ENCODE measurements around the gene TRIM38. TPM values are rescaled to one million over a fixed set of nuclear protein-coding genes. Genes with fewer than 3 reads are reported as not detected.
A peak's percentile ranks its signal among the peaks of the same experiment; 100 is the strongest.

The TRIM38 gene
- total and polyA plus RNA-seq, 2 of the 13 experiments (the other 11 are each of a cell fraction or from before 2014, with no cell fraction given), result 2.5 to 3.1 TPM

GRCh38 chr6:26031595-26032339, 69.2 kb downstream of the TRIM38 start (continued):
- TF ChIP-seq PREB (CRISPR knock-in tag; IDR thresholded peaks at IDR 0.05), result peak; percentile 57; the same call in 1 of the 2 replicates
- TF ChIP-seq ZNF20 (CRISPR knock-in tag; IDR thresholded peaks at IDR 0.05), result no peak
- no peak for TF ChIP-seq THAP8 (CRISPR knock-in tag; IDR thresholded peaks at IDR 0.05; ENCODE audit: borderline replicate concordance)
- TF ChIP-seq CCAR2 (optimal IDR thresholded peaks at IDR 0.05; ENCODE audit: low read depth, low read length), result no peak
- TF ChIP-seq E2F2 (CRISPR knock-in tag; IDR thresholded peaks at IDR 0.05; ENCODE audit: borderline replicate concordance), result peak; percentile 89; the same call in 1 of the 2 replicates
- TF ChIP-seq NONO (IDR thresholded peaks at IDR 0.05), result no peak
- TF ChIP-seq NONO (CRISPR knock-in tag; conservative IDR thresholded peaks at IDR 0.05), result peak; percentile 75
- peak; percentile 95 for TF ChIP-seq HNRNPLL (IDR thresholded peaks at IDR 0.05; ENCODE audit: low read depth, low read length, poor library complexity, severe bottlenecking)
- peak; percentile 47; the same call in 1 of the 2 replicates for TF ChIP-seq SNAPC2 (CRISPR knock-in tag; IDR thresholded peaks at IDR 0.05)
- peak; percentile 99 for TF ChIP-seq POLR2G (IDR thresholded peaks at IDR 0.05; ENCODE audit: low read depth, low read length)
- TF ChIP-seq ZNF672 (CRISPR knock-in tag; IDR thresholded peaks at IDR 0.05), result peak; percentile 70; the same call in 1 of the 2 replicates
- TF ChIP-seq MEF2D (CRISPR knock-in tag; IDR thresholded peaks at IDR 0.05), result 0 out of 2 replicates have a peak, but pooled peaks have one; percentile 72
- TF ChIP-seq ZNF205 (CRISPR knock-in tag; IDR thresholded peaks at IDR 0.05), result no peak
- TF ChIP-seq, protein P1, sequence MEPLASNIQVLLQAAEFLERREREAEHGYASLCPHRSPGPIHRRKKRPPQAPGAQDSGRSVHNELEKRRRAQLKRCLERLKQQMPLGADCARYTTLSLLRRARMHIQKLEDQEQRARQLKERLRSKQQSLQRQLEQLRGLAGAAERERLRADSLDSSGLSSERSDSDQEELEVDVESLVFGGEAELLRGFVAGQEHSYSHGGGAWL (CRISPR knock-in tag; IDR thresholded peaks at IDR 0.05), result peak; percentile 77; the same call in 1 of the 2 replicates
- peak; percentile 71 for TF ChIP-seq KMT2B (CRISPR knock-in tag; IDR thresholded peaks at IDR 0.05)
- TF ChIP-seq ZSCAN5A (CRISPR knock-in tag; IDR thresholded peaks at IDR 0.05; ENCODE audit: borderline replicate concordance), result no peak
- peak; percentile 86; the same call in 1 of the 2 replicates for TF ChIP-seq ZNF816 (CRISPR knock-in tag; IDR thresholded peaks at IDR 0.05; ENCODE audit: borderline replicate concordance)
- peak; percentile 87; the same call in 1 of the 2 replicates for TF ChIP-seq ZIK1 (CRISPR knock-in tag; IDR thresholded peaks at IDR 0.05; ENCODE audit: borderline replicate concordance, low read depth)
- peak; percentile 90; the same call in 1 of the 2 replicates for TF ChIP-seq IRF9 (CRISPR knock-in tag; IDR thresholded peaks at IDR 0.05; ENCODE audit: borderline replicate concordance)
- peak; percentile 95 for TF ChIP-seq TGIF2 (CRISPR knock-in tag; IDR thresholded peaks at IDR 0.05)
